ENCODE measurements around the gene DOCK2. TPM values are rescaled to one million over a fixed set of nuclear protein-coding genes. Genes with fewer than 3 reads are reported as not detected.

DOCK2 gene
- polyA plus RNA-seq, 1 donor (not counting 4 experiments of a cell fraction or from before 2014, with no cell fraction given) = 0.21 TPM

- no peaks in the 10 kb centered on the region for H3K36me3 ChIP-seq (ENCODE audit: control insufficient read depth in 2 of 2, extremely low read depth in 1 of 2, insufficient read depth in 2 of 2, low read length in 2 of 2)
- H3K4me1 ChIP-seq (ENCODE audit: control insufficient read depth, extremely low read depth, insufficient read depth, low read length) = no peaks in the 10 kb centered on the region
- FAIRE-seq = no peak
- no peak overlapping the region for H3K4me3 ChIP-seq (ENCODE audit: control insufficient read depth in 2 of 3, extremely low read depth in 1 of 3, insufficient read depth in 2 of 3, low read depth in 1 of 3, low read length in 3 of 3)
- DNase-seq (ENCODE audit: low read depth, low spot score) = no peak
- no peak overlapping the region for H3K9ac ChIP-seq (ENCODE audit: control insufficient read depth, extremely low read depth, insufficient read depth, low read length)
- no peak overlapping the region for H3K4me2 ChIP-seq (ENCODE audit: control insufficient read depth, extremely low read depth, insufficient read depth, low read depth, low read length)
- no peaks in the 10 kb centered on the region for H3K9me3 ChIP-seq (ENCODE audit: control insufficient read depth, low read depth, low read length)
- no peak overlapping the region for H3K27ac ChIP-seq (ENCODE audit: control insufficient read depth, insufficient read depth, low read length)
- H3K9me1 ChIP-seq (ENCODE audit: control insufficient read depth, extremely low read depth, insufficient read depth, low read length) = no peaks in the 10 kb centered on the region
- dilution Hi-C loops (cut with MboI; ENCODE audit: extremely low pct_ligation_motif_present, low sequenced_read_pairs) = no loop called here
- H4K20me1 ChIP-seq (ENCODE audit: control insufficient read depth, extremely low read depth, insufficient read depth, low read length) = no peaks in the 10 kb centered on the region
- no peak overlapping the region for H2AFZ ChIP-seq (ENCODE audit: control insufficient read depth, low read length)
- H3K27me3 ChIP-seq (ENCODE audit: control insufficient read depth, extremely low read depth, insufficient read depth, low read length) = no peaks in the 10 kb centered on the region
- H3K79me2 ChIP-seq (ENCODE audit: control insufficient read depth, insufficient read depth, low read length) = no peaks in the 10 kb centered on the region
- TF ChIP-seq CTCF (optimal IDR thresholded peaks at IDR 0.05 in 1 of 3, IDR thresholded peaks at IDR 0.05 in 1 of 3, conservative IDR thresholded peaks at IDR 0.05 in 1 of 3; ENCODE audit: extremely low read depth in 1 of 3, insufficient read depth in 2 of 3, low read length in 3 of 3) = no peak
- TF ChIP-seq EZH2 (IDR thresholded peaks at IDR 0.05; ENCODE audit: low read length) = no peak
Observed at GRCh38 chr5:169836835-169837536, 199.9 kb downstream of the DOCK2 start.

- Histone ChIP-seq H3K4me1 (ENCODE audit: control insufficient read depth, extremely low read depth, insufficient read depth, low read length) (no peaks in the 10 kb centered on the region), H3K9me1 (ENCODE audit: control insufficient read depth, extremely low read depth, insufficient read depth, low read length) (no peaks in the 10 kb centered on the region), H3K79me2 (ENCODE audit: control insufficient read depth, insufficient read depth, low read length) (no peaks in the 10 kb centered on the region), H3K27ac (ENCODE audit: control insufficient read depth, insufficient read depth, low read length) (no peak overlapping the region), H3K4me3 (ENCODE audit: control insufficient read depth in 2 of 3, extremely low read depth in 1 of 3, insufficient read depth in 2 of 3, low read depth in 1 of 3, low read length in 3 of 3) (no peak overlapping the region), H3K9me3 (ENCODE audit: control insufficient read depth, low read depth, low read length) (no peaks in the 10 kb centered on the region), H3K9ac (ENCODE audit: control insufficient read depth, extremely low read depth, insufficient read depth, low read length) (no peak overlapping the region), H4K20me1 (ENCODE audit: control insufficient read depth, extremely low read depth, insufficient read depth, low read length) (no peaks in the 10 kb centered on the region), H2AFZ (ENCODE audit: control insufficient read depth, low read length) (no peak overlapping the region), H3K36me3 (ENCODE audit: control insufficient read depth in 2 of 2, extremely low read depth in 1 of 2, insufficient read depth in 2 of 2, low read length in 2 of 2) (no peaks in the 10 kb centered on the region), H3K27me3 (ENCODE audit: control insufficient read depth, extremely low read depth, insufficient read depth, low read length) (no peaks in the 10 kb centered on the region), H3K4me2 (ENCODE audit: control insufficient read depth, extremely low read depth, insufficient read depth, low read depth, low read length) (no peak overlapping the region)
- TF ChIP-seq EZH2 (IDR thresholded peaks at IDR 0.05; ENCODE audit: low read length) = no peak
- no peak for TF ChIP-seq CTCF (optimal IDR thresholded peaks at IDR 0.05 in 1 of 3, IDR thresholded peaks at IDR 0.05 in 1 of 3, conservative IDR thresholded peaks at IDR 0.05 in 1 of 3; ENCODE audit: extremely low read depth in 1 of 3, insufficient read depth in 2 of 3, low read length in 3 of 3)
- dilution Hi-C loops (cut with MboI; ENCODE audit: extremely low pct_ligation_motif_present, low sequenced_read_pairs) = no loop called here
- DNase-seq (ENCODE audit: low read depth, low spot score) (no peak), FAIRE-seq (no peak)
Observed at GRCh38 chr5:169837686-169838085, 200.6 kb downstream of the DOCK2 start.

All from keratinocyte (primary cell).